OCI-LY7 (cell line): ENCODE data around the gene CADM2. TPM values are rescaled to one million over a fixed set of nuclear protein-coding genes. Genes with fewer than 3 reads are reported as not detected.

Source experiments
- BruUV-seq: library from RNA; stranded (reverse); fragments of 400-500 nt; replicated peaks from 2 replicates; lab custom pipeline; 2021; lab: Mats Ljungman, UMichigan
- CTCF ChIA-PET: fragments of 300-600 bp; sonication (Branson Sonifier 250); formaldehyde crosslinking; loops from one replicate; lab custom pipeline; 2022; ENCODE audit warnings: antibody characterized with exemption; ENCODE audit not compliant: unreplicated experiment; lab: Charles Lee
- POLR2A ChIA-PET: fragments of 300-600 bp; sonication (Branson Sonifier 250); formaldehyde crosslinking; loops from one replicate; lab custom pipeline; 2022; ENCODE audit warnings: antibody characterized with exemption; lab: Charles Lee
- DNase-seq: peaks from one replicate; pipeline ENCODE4 v3.0.0-alpha.2; 2015; ENCODE audit warnings: low spot score
- H2AFZ ChIP-seq: fragments of 200-600 bp; sonication (generic), shearing (Covaris generic); 2 replicates; pipeline ENCODE4 v1.6.1; 2014; ENCODE audit warnings: mild to moderate bottlenecking, antibody characterized with exemption, low read length, moderate library complexity
- H3K27ac ChIP-seq: fragments of 200-600 bp; sonication (generic); 2 replicates; pipeline ENCODE4 v1.5.1; 2014; ENCODE audit warnings: mixed run types, low read depth, mild to moderate bottlenecking, moderate library complexity, low read length, inconsistent platforms; ENCODE audit not compliant: poor library complexity, severe bottlenecking
- H3K36me3 ChIP-seq: fragments of 200-600 bp; sonication (generic); 2 replicates; pipeline ENCODE4 v1.6.1; 2014; ENCODE audit warnings: mild to moderate bottlenecking, antibody characterized with exemption, low read length, moderate library complexity, mixed read lengths; ENCODE audit not compliant: insufficient read depth
- H3K4me1 ChIP-seq: fragments of 200-600 bp; sonication (generic); 2 replicates; pipeline ENCODE4 v1.5.1; 2014; ENCODE audit warnings: mild to moderate bottlenecking, low read length; ENCODE audit not compliant: insufficient read depth, poor library complexity, severe bottlenecking
- H3K4me2 ChIP-seq: fragments of 200-600 bp; sonication (generic); 2 replicates; pipeline ENCODE4 v1.6.1; 2014; ENCODE audit warnings: mild to moderate bottlenecking, low read length
- H3K4me3 ChIP-seq: fragments of 200-600 bp; sonication (generic); 2 replicates; pipeline ENCODE4 v1.5.1; 2014; ENCODE audit warnings: mild to moderate bottlenecking, low read depth, low read length; ENCODE audit not compliant: poor library complexity, severe bottlenecking
- H3K79me2 ChIP-seq: fragments of 200-600 bp; sonication (generic); 2 replicates; pipeline ENCODE4 v1.6.1; 2016; ENCODE audit warnings: low read depth, mild to moderate bottlenecking, low read length, moderate library complexity, mixed read lengths; ENCODE audit not compliant: insufficient read depth
- H3K9me2 ChIP-seq: fragments of 200-600 bp; sonication (generic); 2 replicates; pipeline ENCODE4 v1.6.1; 2016; ENCODE audit warnings: mild to moderate bottlenecking, low read length, mixed read lengths; ENCODE audit not compliant: insufficient read depth
- H3K9me3 ChIP-seq: fragments of 200-600 bp; sonication (generic); 2 replicates; pipeline ENCODE4 v1.6.1; 2014; ENCODE audit warnings: mild to moderate bottlenecking, mixed run types, low read length, mixed read lengths
- H4K20me1 ChIP-seq: fragments of 200-600 bp; sonication (generic); 2 replicates; pipeline ENCODE4 v1.6.1; 2014; ENCODE audit warnings: mild to moderate bottlenecking, antibody characterized with exemption, low read length, moderate library complexity, mixed read lengths; ENCODE audit not compliant: insufficient read depth
- EZH2phosphoT487 ChIP-seq: fragments of 200-600 bp; sonication (generic); IDR thresholded peaks from 2 replicates; pipeline ENCODE4 v1.6.1; 2018; ENCODE audit warnings: low read depth, borderline replicate concordance, mild to moderate bottlenecking, mixed run types, antibody characterized with exemption, low read length, moderate library complexity, mixed read lengths
- intact Hi-C: fragments of 100-400 bp; cut with micrococcal nuclease; formaldehyde crosslinking; loops from one replicate; pipeline ENCODE4 v1.10.0; 2022; ENCODE audit not compliant: unreplicated experiment
- total RNA-seq, 2 experiments: library from RNA; depleted of rRNA in 1 of 2; stranded (reverse); fragments of >200 nt in 1 of 2; shearing (Covaris generic) in 1 of 2; gene quantifications; 2 replicates each; pipeline ENCODE4 v1.2.3, GENCODE V29; 2014 to 2022
- TF ChIP-seq, protein P1 (sequence below): fragments of 200-600 bp; sonication (generic); conservative IDR thresholded peaks from 2 replicates; pipeline ENCODE4 v1.5.1; 2014; ENCODE audit warnings: mild to moderate bottlenecking, antibody characterized with exemption, low read length, moderate library complexity, mixed read lengths

CADM2 gene
- total RNA-seq, 2 experiments from 2014 or later: not detected

DNA sequence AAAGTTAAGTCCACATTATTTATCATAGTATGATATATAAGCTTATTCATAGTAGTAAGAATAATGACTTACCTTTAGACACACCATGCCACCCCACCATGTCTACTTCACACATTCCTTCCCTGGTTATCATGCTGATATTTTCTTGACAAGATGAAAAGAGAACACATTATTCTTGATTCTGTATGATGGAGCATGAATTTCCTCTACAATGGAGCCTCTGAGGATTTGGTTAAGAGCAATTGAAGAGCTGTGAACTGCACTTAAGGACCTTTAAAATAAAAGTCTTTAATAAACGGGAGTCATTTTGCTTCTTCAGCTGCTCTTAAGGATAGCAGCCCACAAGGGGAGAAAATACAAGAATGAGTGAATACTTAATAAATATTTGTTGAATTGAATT is 226.7 kb downstream of the CADM2 start:
- Histone ChIP-seq H3K27ac (no peak overlapping the region), H3K9me2 (no peaks in the 10 kb centered on the region), H2AFZ (no peak overlapping the region), H3K79me2 (no peaks in the 10 kb centered on the region), H3K36me3 (no peaks in the 10 kb centered on the region), H3K4me2 (no peak overlapping the region), H3K4me1 (no peaks in the 10 kb centered on the region), H3K9me3 (no peaks in the 10 kb centered on the region), H4K20me1 (no peaks in the 10 kb centered on the region), H3K4me3 (no peak overlapping the region)
- BruUV-seq: no TSS peak
- TF ChIP-seq, protein P1, sequence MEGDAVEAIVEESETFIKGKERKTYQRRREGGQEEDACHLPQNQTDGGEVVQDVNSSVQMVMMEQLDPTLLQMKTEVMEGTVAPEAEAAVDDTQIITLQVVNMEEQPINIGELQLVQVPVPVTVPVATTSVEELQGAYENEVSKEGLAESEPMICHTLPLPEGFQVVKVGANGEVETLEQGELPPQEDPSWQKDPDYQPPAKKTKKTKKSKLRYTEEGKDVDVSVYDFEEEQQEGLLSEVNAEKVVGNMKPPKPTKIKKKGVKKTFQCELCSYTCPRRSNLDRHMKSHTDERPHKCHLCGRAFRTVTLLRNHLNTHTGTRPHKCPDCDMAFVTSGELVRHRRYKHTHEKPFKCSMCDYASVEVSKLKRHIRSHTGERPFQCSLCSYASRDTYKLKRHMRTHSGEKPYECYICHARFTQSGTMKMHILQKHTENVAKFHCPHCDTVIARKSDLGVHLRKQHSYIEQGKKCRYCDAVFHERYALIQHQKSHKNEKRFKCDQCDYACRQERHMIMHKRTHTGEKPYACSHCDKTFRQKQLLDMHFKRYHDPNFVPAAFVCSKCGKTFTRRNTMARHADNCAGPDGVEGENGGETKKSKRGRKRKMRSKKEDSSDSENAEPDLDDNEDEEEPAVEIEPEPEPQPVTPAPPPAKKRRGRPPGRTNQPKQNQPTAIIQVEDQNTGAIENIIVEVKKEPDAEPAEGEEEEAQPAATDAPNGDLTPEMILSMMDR: no peak
- no peak for TF ChIP-seq EZH2phosphoT487
- no peak for DNase-seq
- intact Hi-C loops: no loop called here
- POLR2A ChIA-PET: interaction anchor here (0.6 kb wide), 2 partner anchors 10 to 406 kb away, joined by 3 read pairs; no protein-coding TSS in a partner anchor
- CTCF ChIA-PET: no interaction called here

DNA sequence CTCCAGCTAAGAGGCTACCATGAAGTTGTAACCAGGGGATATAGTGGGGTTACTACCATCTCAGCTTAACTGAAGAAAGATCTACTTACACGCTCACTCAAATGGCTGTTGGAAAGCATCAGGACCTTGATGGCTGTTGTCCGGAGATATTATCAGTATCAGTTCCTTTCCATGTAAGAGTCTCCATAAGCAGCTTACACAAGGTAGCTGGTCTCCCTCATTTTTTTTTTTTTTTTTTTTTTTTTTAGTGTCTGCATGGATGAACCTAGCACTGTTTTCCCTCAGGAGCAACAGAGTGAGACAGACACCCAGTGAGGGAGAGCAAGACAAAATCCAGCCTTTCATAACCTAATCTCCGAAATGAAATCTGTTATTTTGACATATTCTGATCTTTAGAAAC is 230.9 kb downstream of the CADM2 start:
- POLR2A ChIA-PET: interaction anchor here (0.6 to 0.8 kb wide), 2 partner anchors 10 to 1084 kb away, joined by 3 to 4 read pairs; no protein-coding TSS in a partner anchor
- intact Hi-C loops: no loop called here
- CTCF ChIA-PET: no interaction called here
- Histone ChIP-seq H3K27ac (no peak overlapping the region), H3K4me2 (no peak overlapping the region), H3K4me3 (no peak overlapping the region), H3K4me1 (no peaks in the 10 kb centered on the region), H2AFZ (no peak overlapping the region), H3K36me3 (no peaks in the 10 kb centered on the region), H3K9me2 (no peaks in the 10 kb centered on the region), H3K9me3 (no peaks in the 10 kb centered on the region), H4K20me1 (no peaks in the 10 kb centered on the region), H3K79me2 (no peaks in the 10 kb centered on the region)
- TF ChIP-seq EZH2phosphoT487: no peak
- TF ChIP-seq, protein P1: no peak
- DNase-seq: no peak
- BruUV-seq: no TSS peak

DNA sequence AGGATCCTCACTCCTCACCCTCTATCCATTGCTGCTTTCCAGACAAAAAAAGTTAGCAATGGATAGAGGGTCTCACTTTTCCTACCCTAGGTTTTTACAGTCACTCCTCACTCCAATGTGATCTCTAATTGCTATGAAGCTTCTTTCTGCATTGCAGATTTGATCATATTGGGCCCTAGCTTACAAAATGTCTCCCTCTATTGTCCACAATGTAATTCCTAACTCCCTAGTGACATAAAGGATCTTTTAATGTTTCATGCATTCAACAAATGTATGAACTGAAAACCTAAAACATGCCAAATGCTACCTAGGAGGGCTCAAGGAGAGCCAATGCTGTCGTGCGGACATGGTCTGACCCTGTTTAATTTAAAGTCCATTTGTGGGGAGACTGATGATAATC is 234.8 kb downstream of the CADM2 start:
- Histone ChIP-seq H3K4me2 (no peak overlapping the region), H3K79me2 (no peaks in the 10 kb centered on the region), H3K4me3 (no peak overlapping the region), H3K9me3 (no peaks in the 10 kb centered on the region), H4K20me1 (no peaks in the 10 kb centered on the region), H2AFZ (no peak overlapping the region), H3K27ac (no peak overlapping the region), H3K9me2 (no peaks in the 10 kb centered on the region), H3K4me1 (no peaks in the 10 kb centered on the region), H3K36me3 (no peaks in the 10 kb centered on the region)
- ChIA-PET CTCF (no interaction called here), POLR2A (interaction anchor here (2.2 kb wide), 1 partner anchor 9 kb away, joined by 7 read pairs; no protein-coding TSS in a partner anchor)
- intact Hi-C loops: no loop called here
- no TSS peak for BruUV-seq
- TF ChIP-seq, protein P1: no peak
- TF ChIP-seq EZH2phosphoT487: no peak
- DNase-seq: no peak
